ENCODE measurements around the gene KRT33B.

KRT33B gene

DNA sequence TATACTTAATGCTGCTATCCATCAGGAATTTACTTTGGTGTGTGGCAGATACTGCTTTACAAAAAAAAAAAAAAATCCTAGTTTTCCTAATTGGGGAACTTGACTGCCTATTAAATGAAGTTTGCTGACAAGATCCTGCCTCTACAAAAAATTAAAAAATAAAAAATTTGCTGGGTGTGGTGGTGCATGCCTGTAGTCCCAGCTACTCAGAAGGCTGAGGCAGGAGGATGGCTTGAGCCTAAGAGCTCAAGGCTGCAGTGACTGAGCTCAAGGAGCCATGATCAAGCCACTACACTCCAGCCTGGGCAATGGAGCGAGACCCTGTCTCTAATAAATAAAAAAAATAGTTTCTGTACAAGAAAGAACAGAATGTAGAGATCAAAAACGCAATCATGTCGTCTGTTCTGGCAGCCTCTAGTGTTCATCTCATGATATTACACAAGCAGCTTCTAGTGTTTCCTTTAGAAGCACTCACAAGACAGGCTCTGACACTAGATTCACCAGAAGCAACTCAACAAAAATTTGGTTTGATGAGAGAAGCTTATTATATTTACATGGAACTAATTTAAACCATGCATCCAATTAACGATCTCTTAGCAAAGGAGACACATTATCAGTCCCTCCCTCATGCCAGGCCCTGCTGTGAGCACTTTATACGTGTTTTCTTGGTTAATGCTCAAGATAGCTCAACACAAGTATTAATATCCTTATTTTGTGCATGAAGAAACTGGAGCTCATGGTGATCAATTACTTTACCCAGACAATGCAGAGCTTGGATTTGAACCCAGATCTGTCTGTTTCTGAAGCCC, 47.3 kb downstream of the KRT33B start:
- H3K36me3 ChIP-seq (ENCODE audit: insufficient read depth, low read length) = no peaks in the 10 kb centered on the region
- no peak overlapping the region for H3K9ac ChIP-seq (ENCODE audit: low read depth, low read length)
- no peaks in the 10 kb centered on the region for H3K27me3 ChIP-seq (ENCODE audit: insufficient read depth, low read length, poor library complexity)
- no peak overlapping the region for H3K4me2 ChIP-seq (ENCODE audit: insufficient read depth, low read length)
- TF ChIP-seq, protein P1, sequence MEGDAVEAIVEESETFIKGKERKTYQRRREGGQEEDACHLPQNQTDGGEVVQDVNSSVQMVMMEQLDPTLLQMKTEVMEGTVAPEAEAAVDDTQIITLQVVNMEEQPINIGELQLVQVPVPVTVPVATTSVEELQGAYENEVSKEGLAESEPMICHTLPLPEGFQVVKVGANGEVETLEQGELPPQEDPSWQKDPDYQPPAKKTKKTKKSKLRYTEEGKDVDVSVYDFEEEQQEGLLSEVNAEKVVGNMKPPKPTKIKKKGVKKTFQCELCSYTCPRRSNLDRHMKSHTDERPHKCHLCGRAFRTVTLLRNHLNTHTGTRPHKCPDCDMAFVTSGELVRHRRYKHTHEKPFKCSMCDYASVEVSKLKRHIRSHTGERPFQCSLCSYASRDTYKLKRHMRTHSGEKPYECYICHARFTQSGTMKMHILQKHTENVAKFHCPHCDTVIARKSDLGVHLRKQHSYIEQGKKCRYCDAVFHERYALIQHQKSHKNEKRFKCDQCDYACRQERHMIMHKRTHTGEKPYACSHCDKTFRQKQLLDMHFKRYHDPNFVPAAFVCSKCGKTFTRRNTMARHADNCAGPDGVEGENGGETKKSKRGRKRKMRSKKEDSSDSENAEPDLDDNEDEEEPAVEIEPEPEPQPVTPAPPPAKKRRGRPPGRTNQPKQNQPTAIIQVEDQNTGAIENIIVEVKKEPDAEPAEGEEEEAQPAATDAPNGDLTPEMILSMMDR (IDR thresholded peaks at IDR 0.05; ENCODE audit: borderline replicate concordance, extremely low read depth, low read length, poor library complexity, severe bottlenecking) = peak; percentile 74
- TF ChIP-seq EZH2 (IDR thresholded peaks at IDR 0.05; ENCODE audit: borderline replicate concordance, low read depth, low read length, severe bottlenecking) = no peak
- ATAC-seq (ENCODE audit: insufficient read depth, low read depth) (peak; percentile 60; the same call in 2 of the 3 replicates), DNase-seq (no peak)
- no peak overlapping the region for H3K4me3 ChIP-seq (ENCODE audit: low read depth in 1 of 2, low read length in 2 of 2)
- no peaks in the 10 kb centered on the region for H3K9me3 ChIP-seq (ENCODE audit: insufficient read depth, low read length, severe bottlenecking)
- H3K27ac ChIP-seq (ENCODE audit: low read length) = no peak overlapping the region
- no peaks in the 10 kb centered on the region; the same call in 1 of the 2 replicates for H4K20me1 ChIP-seq (ENCODE audit: insufficient read depth, low read length)
- no peaks in the 10 kb centered on the region for H3K4me1 ChIP-seq (ENCODE audit: insufficient read depth, low read length)
- no peak overlapping the region for H2AFZ ChIP-seq (ENCODE audit: low read depth, low read length)
- no peaks in the 10 kb centered on the region for H3K79me2 ChIP-seq (ENCODE audit: insufficient read depth, low read length)

DNA sequence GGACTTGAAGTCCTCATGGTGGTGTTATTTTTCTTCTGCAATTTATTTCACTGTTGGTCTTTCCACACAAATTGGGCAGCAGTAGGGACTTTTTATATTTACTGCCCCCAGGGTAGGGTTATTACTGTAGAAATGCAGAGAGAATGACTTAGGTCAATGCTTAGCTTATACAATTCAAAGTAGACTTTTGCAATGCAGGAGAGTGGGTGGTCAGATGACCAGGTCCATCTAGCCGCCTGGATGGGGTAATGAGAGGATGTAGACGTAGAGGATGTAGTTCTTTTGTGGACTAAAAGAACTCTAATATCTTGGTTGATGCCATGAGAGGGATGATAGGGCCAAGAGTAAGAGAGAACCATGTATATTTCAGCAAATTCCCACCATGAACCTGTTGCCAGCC, 51.4 kb downstream of the KRT33B start:
- H3K79me2 ChIP-seq (ENCODE audit: insufficient read depth, low read length) = no peaks in the 10 kb centered on the region
- H2AFZ ChIP-seq (ENCODE audit: low read depth, low read length) = no peak overlapping the region
- no peak for ATAC-seq (ENCODE audit: insufficient read depth, low read depth)
- TF ChIP-seq, protein P1 (IDR thresholded peaks at IDR 0.05; ENCODE audit: borderline replicate concordance, extremely low read depth, low read length, poor library complexity, severe bottlenecking) = no peak
- TF ChIP-seq EZH2 (IDR thresholded peaks at IDR 0.05; ENCODE audit: borderline replicate concordance, low read depth, low read length, severe bottlenecking) = no peak
- no peak overlapping the region for H3K9ac ChIP-seq (ENCODE audit: low read depth, low read length)
- no peak for DNase-seq
- H3K27me3 ChIP-seq (ENCODE audit: insufficient read depth, low read length, poor library complexity) = peaks cover 3% of the 10 kb centered on the region
- H3K36me3 ChIP-seq (ENCODE audit: insufficient read depth, low read length) = no peaks in the 10 kb centered on the region
- H3K4me3 ChIP-seq (ENCODE audit: low read depth in 1 of 2, low read length in 2 of 2) = no peak overlapping the region
- no peaks in the 10 kb centered on the region for H3K4me1 ChIP-seq (ENCODE audit: insufficient read depth, low read length)
- no peak overlapping the region for H3K4me2 ChIP-seq (ENCODE audit: insufficient read depth, low read length)
- no peaks in the 10 kb centered on the region for H3K9me3 ChIP-seq (ENCODE audit: insufficient read depth, low read length, severe bottlenecking)
- H4K20me1 ChIP-seq (ENCODE audit: insufficient read depth, low read length) = no peaks in the 10 kb centered on the region
- H3K27ac ChIP-seq (ENCODE audit: low read length) = no peak overlapping the region

DNA sequence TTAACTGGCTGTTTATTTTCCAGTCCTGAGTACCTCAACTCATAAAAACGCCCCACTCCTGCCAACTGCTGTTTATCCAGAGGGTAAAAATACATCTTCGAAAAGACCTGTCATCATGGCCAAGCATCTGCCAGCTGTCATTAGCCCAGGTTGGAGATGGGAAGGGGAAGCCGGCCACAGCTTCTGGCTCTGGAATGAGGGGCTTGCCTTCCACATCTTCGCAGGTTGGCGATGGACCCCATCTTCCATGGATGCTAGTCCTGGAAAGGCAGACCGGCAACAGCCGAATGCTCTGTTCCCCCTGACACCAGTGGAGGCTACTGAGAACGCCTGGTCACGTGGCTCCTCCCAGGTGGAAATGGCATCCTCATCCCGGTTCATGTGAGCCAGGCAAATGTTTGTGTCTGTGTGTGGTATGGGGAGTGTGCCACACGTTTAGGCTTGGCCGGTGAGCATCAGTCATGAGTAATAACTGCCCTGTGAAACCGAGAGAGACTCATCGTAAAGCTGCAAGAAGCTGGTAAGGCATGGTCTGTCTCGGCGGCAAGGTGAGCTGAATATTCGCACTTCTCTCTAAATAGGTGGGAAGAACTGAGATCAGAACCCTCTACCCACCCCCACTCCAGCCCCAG, 53.7 kb downstream of the KRT33B start:
- H4K20me1 ChIP-seq (ENCODE audit: insufficient read depth, low read length) = no peaks in the 10 kb centered on the region
- H3K79me2 ChIP-seq (ENCODE audit: insufficient read depth, low read length) = no peaks in the 10 kb centered on the region
- no peaks in the 10 kb centered on the region for H3K4me1 ChIP-seq (ENCODE audit: insufficient read depth, low read length)
- no peak overlapping the region for H3K27ac ChIP-seq (ENCODE audit: low read length)
- no peak overlapping the region for H3K4me3 ChIP-seq (ENCODE audit: low read depth in 1 of 2, low read length in 2 of 2)
- TF ChIP-seq, protein P1 (IDR thresholded peaks at IDR 0.05; ENCODE audit: borderline replicate concordance, extremely low read depth, low read length, poor library complexity, severe bottlenecking) = no peak
- TF ChIP-seq EZH2 (IDR thresholded peaks at IDR 0.05; ENCODE audit: borderline replicate concordance, low read depth, low read length, severe bottlenecking) = no peak
- no peak overlapping the region for H2AFZ ChIP-seq (ENCODE audit: low read depth, low read length)
- no peak overlapping the region for H3K9ac ChIP-seq (ENCODE audit: low read depth, low read length)
- H3K4me2 ChIP-seq (ENCODE audit: insufficient read depth, low read length) = no peak overlapping the region
- no peaks in the 10 kb centered on the region for H3K9me3 ChIP-seq (ENCODE audit: insufficient read depth, low read length, severe bottlenecking)
- no peak for ATAC-seq (ENCODE audit: insufficient read depth, low read depth)
- H3K27me3 ChIP-seq (ENCODE audit: insufficient read depth, low read length, poor library complexity) = peaks cover 3% of the 10 kb centered on the region
- DNase-seq = no peak
- H3K36me3 ChIP-seq (ENCODE audit: insufficient read depth, low read length) = no peaks in the 10 kb centered on the region
